OCI-LY1 (cell line): Measurements from ENCODE around the gene RPS8.

Experiments used
- H2AFZ ChIP-seq: fragments of 200-600 bp; sonication (generic), shearing (Covaris generic); 2 replicates; pipeline ENCODE4 v1.6.0; 2014; ENCODE audit warnings: antibody characterized with exemption, mild to moderate bottlenecking, low read length
- H3F3A ChIP-seq: fragments of 200-600 bp; sonication (generic), shearing (Covaris generic); 2 replicates; pipeline ENCODE4 v1.6.0; 2014; ENCODE audit warnings: mild to moderate bottlenecking, antibody characterized with exemption, low read length, moderate library complexity; ENCODE audit not compliant: insufficient read depth
- H3K27ac ChIP-seq: fragments of 200-600 bp; sonication (generic); 2 replicates; pipeline ENCODE4 v1.5.1; 2014; ENCODE audit warnings: low read length, mixed run types, mild to moderate bottlenecking, low read depth; ENCODE audit not compliant: poor library complexity, severe bottlenecking
- H3K27me3 ChIP-seq: fragments of 200-600 bp; sonication (generic); 2 replicates; pipeline ENCODE4 v1.6.0; 2014; ENCODE audit warnings: antibody characterized with exemption, mild to moderate bottlenecking, low read length, moderate library complexity; ENCODE audit not compliant: insufficient read depth
- H3K36me3 ChIP-seq: fragments of 200-600 bp; sonication (generic); 2 replicates; pipeline ENCODE4 v1.6.1; 2014; ENCODE audit warnings: mild to moderate bottlenecking, antibody characterized with exemption, low read length, moderate library complexity, mixed read lengths; ENCODE audit not compliant: insufficient read depth
- H3K4me1 ChIP-seq: fragments of 200-600 bp; sonication (generic); 2 replicates; pipeline ENCODE4 v1.5.1; 2014; ENCODE audit warnings: mild to moderate bottlenecking, low read length, moderate library complexity; ENCODE audit not compliant: insufficient read depth, severe bottlenecking
- H3K4me2 ChIP-seq: fragments of 200-600 bp; sonication (generic), shearing (Covaris generic); 2 replicates; pipeline ENCODE4 v1.6.1; 2014; ENCODE audit warnings: low read length
- H3K4me3 ChIP-seq: fragments of 200-600 bp; sonication (generic); 2 replicates; pipeline ENCODE4 v1.5.1; 2014; ENCODE audit warnings: low read length, low read depth, mild to moderate bottlenecking, mixed read lengths; ENCODE audit not compliant: poor library complexity, severe bottlenecking
- H3K79me2 ChIP-seq: fragments of 200-600 bp; shearing (Covaris generic); 2 replicates; pipeline ENCODE4 v1.6.1; 2016; ENCODE audit warnings: mixed run types, low read length, mixed read lengths; ENCODE audit not compliant: insufficient read depth
- H3K9ac ChIP-seq: fragments of 200-600 bp; sonication (generic), shearing (Covaris generic); 2 replicates; pipeline ENCODE4 v1.6.1; 2014; ENCODE audit warnings: mild to moderate bottlenecking, low read length, mixed read lengths
- H3K9me2 ChIP-seq: fragments of 200-600 bp; sonication (generic), shearing (Covaris generic); 2 replicates; pipeline ENCODE4 v1.6.1; 2014; ENCODE audit warnings: low read depth, mild to moderate bottlenecking, low read length, mixed read lengths
- H3K9me3 ChIP-seq: fragments of 200-600 bp; shearing (Covaris generic); 2 replicates; pipeline ENCODE4 v1.6.1; 2014; ENCODE audit warnings: low read length, mixed read lengths
- H4K20me1 ChIP-seq: fragments of 200-600 bp; sonication (generic), shearing (Covaris generic); 2 replicates; pipeline ENCODE4 v1.6.0; 2016; ENCODE audit warnings: mild to moderate bottlenecking, low read length; ENCODE audit not compliant: insufficient read depth
- EZH2 ChIP-seq: fragments of 200-600 bp; sonication (generic), shearing (Covaris generic); IDR thresholded peaks from 2 replicates; pipeline ENCODE4 v1.8.0; 2017; ENCODE audit warnings: borderline replicate concordance, mixed run types, mild to moderate bottlenecking, antibody characterized with exemption, low read length, moderate library complexity, mixed read lengths
- TF ChIP-seq, protein P1 (sequence below): fragments of 200-600 bp; sonication (generic), shearing (Covaris generic); IDR thresholded peaks from 2 replicates; pipeline ENCODE4 v1.5.1; 2017; ENCODE audit warnings: mild to moderate bottlenecking, antibody characterized with exemption, low read length, moderate library complexity, mixed read lengths

RPS8 gene

DNA sequence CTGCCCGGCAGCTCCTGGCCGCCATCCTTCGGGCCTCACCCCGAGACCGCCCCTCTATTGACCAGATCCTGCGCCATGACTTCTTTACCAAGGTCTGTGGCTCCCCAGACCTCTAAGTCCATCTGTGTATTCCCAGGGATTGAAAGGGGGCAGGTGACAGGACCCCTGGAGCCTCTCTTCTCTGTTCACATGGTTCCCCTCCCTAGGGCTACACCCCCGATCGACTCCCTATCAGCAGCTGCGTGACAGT is 27.6 kb downstream of the RPS8 start:
- Histone ChIP-seq H3K9ac (no peak overlapping the region), H3K36me3 (peaks cover 16% of the 10 kb centered on the region; the same call in 1 of the 2 replicates), H3K4me1 (peaks cover 38% of the 10 kb centered on the region), H3F3A (no peaks in the 10 kb centered on the region), H4K20me1 (no peaks in the 10 kb centered on the region), H3K9me3 (no peaks in the 10 kb centered on the region), H3K79me2 (no peaks in the 10 kb centered on the region), H3K4me2 (no peak overlapping the region), H3K27ac (no peak overlapping the region), H3K9me2 (no peaks in the 10 kb centered on the region), H3K27me3 (no peaks in the 10 kb centered on the region), H2AFZ (no peak overlapping the region), H3K4me3 (no peak overlapping the region)
- TF ChIP-seq EZH2 = no peak
- TF ChIP-seq, protein P1, sequence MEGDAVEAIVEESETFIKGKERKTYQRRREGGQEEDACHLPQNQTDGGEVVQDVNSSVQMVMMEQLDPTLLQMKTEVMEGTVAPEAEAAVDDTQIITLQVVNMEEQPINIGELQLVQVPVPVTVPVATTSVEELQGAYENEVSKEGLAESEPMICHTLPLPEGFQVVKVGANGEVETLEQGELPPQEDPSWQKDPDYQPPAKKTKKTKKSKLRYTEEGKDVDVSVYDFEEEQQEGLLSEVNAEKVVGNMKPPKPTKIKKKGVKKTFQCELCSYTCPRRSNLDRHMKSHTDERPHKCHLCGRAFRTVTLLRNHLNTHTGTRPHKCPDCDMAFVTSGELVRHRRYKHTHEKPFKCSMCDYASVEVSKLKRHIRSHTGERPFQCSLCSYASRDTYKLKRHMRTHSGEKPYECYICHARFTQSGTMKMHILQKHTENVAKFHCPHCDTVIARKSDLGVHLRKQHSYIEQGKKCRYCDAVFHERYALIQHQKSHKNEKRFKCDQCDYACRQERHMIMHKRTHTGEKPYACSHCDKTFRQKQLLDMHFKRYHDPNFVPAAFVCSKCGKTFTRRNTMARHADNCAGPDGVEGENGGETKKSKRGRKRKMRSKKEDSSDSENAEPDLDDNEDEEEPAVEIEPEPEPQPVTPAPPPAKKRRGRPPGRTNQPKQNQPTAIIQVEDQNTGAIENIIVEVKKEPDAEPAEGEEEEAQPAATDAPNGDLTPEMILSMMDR = no peak

DNA sequence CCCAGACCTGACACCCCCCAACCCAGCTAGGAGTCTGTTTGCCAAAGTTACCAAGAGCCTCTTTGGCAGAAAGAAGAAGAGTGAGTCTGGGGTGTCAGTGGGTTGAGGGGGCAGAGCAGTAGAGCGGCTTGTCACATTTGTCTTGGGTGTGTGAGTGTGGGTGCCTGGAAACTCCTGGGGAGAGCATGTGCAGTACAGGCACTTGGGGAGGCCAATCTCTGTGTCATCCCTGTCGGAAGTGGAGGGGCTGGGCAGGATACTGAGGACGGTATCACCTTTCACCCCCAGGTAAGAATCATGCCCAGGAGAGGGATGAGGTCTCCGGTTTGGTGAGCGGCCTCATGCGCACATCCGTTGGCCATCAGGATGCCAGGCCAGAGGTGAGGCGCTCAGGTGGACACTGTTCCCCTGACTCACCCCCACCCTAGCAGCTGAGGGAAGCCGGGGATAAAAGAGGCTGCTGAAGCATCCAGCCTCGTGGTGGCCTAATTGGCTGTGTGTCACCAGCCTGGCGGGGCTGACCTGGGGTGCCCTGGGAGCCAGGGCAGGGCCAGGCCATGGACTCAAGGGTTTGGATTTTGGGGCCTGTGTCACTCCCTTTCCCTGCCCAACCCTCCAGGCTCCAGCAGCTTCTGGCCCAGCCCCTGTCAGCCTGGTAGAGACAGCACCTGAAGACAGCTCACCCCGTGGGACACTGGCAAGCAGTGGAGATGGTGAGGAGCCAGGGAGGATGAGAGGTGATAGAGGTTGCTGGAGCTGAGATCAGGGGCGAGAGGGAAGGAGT is 28.2 kb downstream of the RPS8 start:
- Histone ChIP-seq H3K9me3 (no peaks in the 10 kb centered on the region), H3K4me2 (no peak overlapping the region), H2AFZ (no peak overlapping the region), H3K9ac (no peak overlapping the region), H3K79me2 (no peaks in the 10 kb centered on the region), H3K4me3 (no peak overlapping the region), H4K20me1 (no peaks in the 10 kb centered on the region), H3K27me3 (no peaks in the 10 kb centered on the region), H3K36me3 (peaks cover 16% of the 10 kb centered on the region; the same call in 1 of the 2 replicates), H3K9me2 (no peaks in the 10 kb centered on the region), H3K27ac (no peak overlapping the region), H3K4me1 (peaks cover 43% of the 10 kb centered on the region), H3F3A (no peaks in the 10 kb centered on the region)
- TF ChIP-seq, protein P1 = no peak
- no peak for TF ChIP-seq EZH2

DNA sequence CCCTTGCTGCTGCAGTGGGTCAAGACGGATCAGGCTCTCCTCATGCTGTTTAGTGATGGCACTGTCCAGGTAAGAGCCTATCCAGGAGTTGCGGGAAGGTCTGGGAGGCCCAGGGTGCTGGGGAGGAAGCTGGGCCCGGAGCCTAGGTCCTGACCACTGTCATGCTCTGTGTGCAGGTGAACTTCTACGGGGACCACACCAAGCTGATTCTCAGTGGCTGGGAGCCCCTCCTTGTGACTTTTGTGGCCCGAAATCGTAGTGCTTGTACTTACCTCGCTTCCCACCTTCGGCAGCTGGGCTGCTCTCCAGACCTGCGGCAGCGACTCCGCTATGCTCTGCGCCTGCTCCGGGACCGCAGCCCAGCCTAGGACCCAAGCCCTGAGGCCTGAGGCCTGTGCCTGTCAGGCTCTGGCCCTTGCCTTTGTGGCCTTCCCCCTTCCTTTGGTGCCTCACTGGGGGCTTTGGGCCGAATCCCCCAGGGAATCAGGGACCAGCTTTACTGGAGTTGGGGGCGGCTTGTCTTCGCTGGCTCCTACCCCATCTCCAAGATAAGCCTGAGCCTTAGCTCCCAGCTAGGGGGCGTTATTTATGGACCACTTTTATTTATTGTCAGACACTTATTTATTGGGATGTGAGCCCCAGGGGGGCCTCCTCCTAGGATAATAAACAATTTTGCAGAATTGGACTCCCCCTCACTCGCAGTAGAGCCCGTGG is 30.1 kb downstream of the RPS8 start:
- no peaks in the 10 kb centered on the region for H3F3A ChIP-seq
- TF ChIP-seq EZH2 = no peak
- TF ChIP-seq, protein P1 = no peak; the same call in 1 of the 2 replicates
- H2AFZ ChIP-seq = no peak overlapping the region
- no peak overlapping the region for H3K9ac ChIP-seq
- no peak overlapping the region for H3K27ac ChIP-seq
- H3K9me3 ChIP-seq = no peaks in the 10 kb centered on the region
- peaks cover 16% of the 10 kb centered on the region; the same call in 1 of the 2 replicates for H3K36me3 ChIP-seq
- no peaks in the 10 kb centered on the region for H3K79me2 ChIP-seq
- H3K4me1 ChIP-seq = peaks cover 57% of the 10 kb centered on the region
- H3K27me3 ChIP-seq = no peaks in the 10 kb centered on the region
- H3K4me2 ChIP-seq = no peak overlapping the region
- H3K4me3 ChIP-seq = no peak overlapping the region
- no peaks in the 10 kb centered on the region for H3K9me2 ChIP-seq
- H4K20me1 ChIP-seq = no peaks in the 10 kb centered on the region
